LNCaP clone FGC (cell line): Measurements from ENCODE around the gene ADARB2.
"Not testable (repeated sequence)": the region's sequence is repeated elsewhere in the genome, so short reads cannot be mapped to it uniquely, and the experiment has no call there.

ENCODE experiments used
- DNase-seq: peaks from one replicate; pipeline ENCODE4 v3.0.0-alpha.2; 2011; ENCODE audit warnings: low read depth
- H3K4me3 ChIP-seq: 2 replicates; pipeline ENCODE4 v1.5.1; 2011; ENCODE audit warnings: mild to moderate bottlenecking, low read depth, low read length, control low read depth
- TF ChIP-seq, protein P1 (sequence below): IDR thresholded peaks from 2 replicates; pipeline ENCODE4 v1.5.1; 2012; ENCODE audit warnings: mild to moderate bottlenecking; ENCODE audit not compliant: control insufficient read depth, insufficient read depth; ENCODE audit errors: extremely low read depth

The ADARB2 gene

DNA sequence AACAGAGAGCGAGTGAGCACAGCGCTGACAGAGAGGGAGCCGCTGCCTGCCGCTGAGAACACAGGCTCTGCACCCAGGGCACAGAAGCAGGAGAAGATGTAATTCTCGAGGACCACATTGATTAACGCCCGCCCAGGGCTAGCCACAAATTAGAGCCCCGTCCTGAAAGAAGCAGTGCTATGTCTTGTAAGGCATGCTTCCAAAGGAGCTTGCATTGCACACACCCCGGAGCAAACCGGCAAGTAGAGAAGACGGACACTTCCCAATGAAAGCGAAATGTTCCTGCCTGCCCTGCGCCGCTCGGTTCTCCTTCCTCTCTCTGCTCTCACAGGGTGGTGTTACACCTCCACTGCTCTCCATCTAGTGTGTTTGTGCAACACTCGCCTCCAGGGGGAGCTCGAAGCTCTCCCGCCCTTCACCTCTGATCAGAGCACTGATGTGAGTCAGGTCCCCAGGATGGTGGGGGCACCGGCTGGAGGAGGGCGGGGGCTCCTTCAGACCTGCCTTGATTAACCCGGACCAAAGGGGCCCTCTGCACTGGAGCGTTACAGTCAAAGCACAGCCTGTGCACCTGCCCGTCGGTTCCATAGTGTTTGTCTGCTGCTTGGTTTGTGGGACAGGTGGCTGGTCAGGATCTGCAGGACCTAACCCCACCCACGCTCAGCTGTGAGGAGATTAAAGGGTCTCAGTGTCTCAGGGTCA lies 316.5 kb downstream of the ADARB2 start:
- peak; percentile 55 for DNase-seq
- TF ChIP-seq, protein P1, sequence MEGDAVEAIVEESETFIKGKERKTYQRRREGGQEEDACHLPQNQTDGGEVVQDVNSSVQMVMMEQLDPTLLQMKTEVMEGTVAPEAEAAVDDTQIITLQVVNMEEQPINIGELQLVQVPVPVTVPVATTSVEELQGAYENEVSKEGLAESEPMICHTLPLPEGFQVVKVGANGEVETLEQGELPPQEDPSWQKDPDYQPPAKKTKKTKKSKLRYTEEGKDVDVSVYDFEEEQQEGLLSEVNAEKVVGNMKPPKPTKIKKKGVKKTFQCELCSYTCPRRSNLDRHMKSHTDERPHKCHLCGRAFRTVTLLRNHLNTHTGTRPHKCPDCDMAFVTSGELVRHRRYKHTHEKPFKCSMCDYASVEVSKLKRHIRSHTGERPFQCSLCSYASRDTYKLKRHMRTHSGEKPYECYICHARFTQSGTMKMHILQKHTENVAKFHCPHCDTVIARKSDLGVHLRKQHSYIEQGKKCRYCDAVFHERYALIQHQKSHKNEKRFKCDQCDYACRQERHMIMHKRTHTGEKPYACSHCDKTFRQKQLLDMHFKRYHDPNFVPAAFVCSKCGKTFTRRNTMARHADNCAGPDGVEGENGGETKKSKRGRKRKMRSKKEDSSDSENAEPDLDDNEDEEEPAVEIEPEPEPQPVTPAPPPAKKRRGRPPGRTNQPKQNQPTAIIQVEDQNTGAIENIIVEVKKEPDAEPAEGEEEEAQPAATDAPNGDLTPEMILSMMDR: peak; percentile 97
- peak overlapping the region; percentile 38 for H3K4me3 ChIP-seq

- TF ChIP-seq, protein P1: no peak
- H3K4me3 ChIP-seq: peak overlapping the region; percentile 38
- peak; percentile 59 for DNase-seq
Measured at GRCh38 chr10:1419796-1420610, 317.3 kb downstream of the ADARB2 start.

DNA sequence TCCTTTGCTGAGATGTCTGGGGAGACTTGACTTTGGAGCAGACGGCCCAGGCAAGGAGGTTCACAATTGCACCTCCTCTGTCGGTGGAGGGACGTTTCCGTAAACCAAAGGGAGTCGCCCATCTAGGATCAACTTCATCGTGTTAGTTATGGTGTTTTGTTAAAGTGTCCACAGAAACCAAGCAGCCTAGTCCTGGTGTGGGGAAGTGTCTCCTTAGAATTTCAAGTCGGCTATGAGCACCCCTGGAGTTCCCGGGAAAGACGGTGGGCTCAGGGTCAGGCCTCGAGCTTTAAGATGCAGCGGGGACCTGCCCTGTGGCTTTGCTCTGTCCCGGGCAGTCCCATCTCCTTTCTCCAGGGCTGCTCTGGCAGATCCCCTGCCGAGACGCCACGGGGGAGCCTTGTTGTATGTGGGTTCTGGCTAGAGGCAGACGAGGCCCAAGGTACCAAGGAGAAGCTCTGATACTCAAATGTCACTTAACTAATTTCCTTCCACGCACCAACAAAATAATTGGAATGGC lies 319.2 kb downstream of the ADARB2 start:
- DNase-seq: no peak
- no peak overlapping the region for H3K4me3 ChIP-seq
- TF ChIP-seq, protein P1: no peak

GRCh38 chr10:1417574-1417973 lies 319.8 kb downstream of the ADARB2 start:
- no peak for DNase-seq
- H3K4me3 ChIP-seq: no peak overlapping the region
- TF ChIP-seq, protein P1: no peak

DNA sequence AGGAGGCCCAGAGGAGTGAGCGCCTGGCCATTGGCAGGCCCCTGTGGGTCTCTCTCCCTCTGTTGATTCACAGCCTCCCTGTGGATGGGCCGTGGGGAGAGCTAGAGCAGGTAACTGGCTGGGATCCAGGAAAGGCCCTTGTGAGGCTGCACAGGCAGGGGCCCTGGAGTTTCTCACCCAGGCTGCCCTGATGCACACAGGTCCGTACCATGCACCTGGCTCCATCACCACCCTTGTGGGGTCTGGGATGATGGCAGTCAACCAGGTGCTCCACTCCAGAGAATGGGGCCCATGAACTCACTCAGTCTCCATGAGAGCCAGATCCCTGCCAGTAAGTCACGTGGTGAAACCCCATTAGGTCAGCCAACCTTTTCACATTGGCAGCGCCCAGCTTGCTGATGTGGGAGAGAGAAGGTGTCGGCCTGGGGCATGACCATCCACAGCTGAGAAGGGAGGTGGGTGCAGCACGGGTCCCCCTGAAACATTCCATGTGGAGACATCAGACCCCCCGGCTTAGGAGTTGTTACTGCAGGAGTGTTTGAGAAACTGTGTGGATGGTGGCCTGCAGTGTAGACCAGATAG lies 320.8 kb downstream of the ADARB2 start:
- TF ChIP-seq, protein P1: no peak
- H3K4me3 ChIP-seq: no peak overlapping the region
- no peak for DNase-seq

GRCh38 chr10:1414893-1415292 lies 322.4 kb downstream of the ADARB2 start:
- no peak overlapping the region for H3K4me3 ChIP-seq
- TF ChIP-seq, protein P1: no peak
- DNase-seq: no peak

GRCh38 chr10:1414346-1414745 lies 323.0 kb downstream of the ADARB2 start:
- not testable (repeated sequence) for DNase-seq, H3K4me3 ChIP-seq
